ENCODE data around the gene BPGM.

The BPGM gene

DNA sequence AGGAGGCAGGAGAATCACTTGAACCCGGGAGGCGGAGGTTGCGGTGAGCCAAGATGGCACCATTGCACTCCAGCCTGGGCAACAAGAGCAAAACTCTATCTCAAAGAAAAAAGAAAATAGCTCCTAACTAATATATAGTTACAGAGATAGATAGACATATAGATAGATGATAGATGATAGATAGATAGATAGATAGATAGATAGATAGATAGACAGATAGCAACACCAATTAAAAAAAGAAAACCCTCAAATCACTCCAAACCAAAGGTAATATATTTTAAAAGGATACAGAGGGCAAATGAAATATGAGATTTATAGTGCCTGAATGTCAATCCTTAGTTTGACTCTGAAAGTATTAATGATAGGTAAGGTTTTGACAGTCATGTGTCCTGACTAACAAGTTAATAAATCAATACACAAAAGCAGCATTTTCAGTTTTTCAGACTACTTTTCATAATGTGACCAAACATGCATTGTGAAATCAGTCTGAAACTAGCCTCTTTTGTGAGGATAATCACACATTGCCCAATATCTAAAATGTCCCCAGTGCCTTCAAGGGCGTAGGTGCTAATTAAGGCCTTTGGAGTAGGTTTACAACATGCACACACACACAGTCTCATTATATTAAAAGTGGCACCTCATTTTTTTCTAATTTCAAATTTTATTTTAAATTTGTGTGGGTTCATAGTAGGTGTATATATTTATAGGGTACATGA is 61.2 kb downstream of the BPGM start:
- peaks cover 15% of the 10 kb centered on the region for H3K4me1 Mint-ChIP-seq
- ATAC-seq (replicated peaks; ENCODE audit: extremely low read depth, poor library complexity, severe bottlenecking): no peak
- no peak for DNase-seq (ENCODE audit: low spot score in 2 of 2)
- H3K27ac Mint-ChIP-seq (ENCODE audit: low read depth): no peak overlapping the region
- no peaks in the 10 kb centered on the region for H3K9me3 Mint-ChIP-seq
- peaks cover 5% of the 10 kb centered on the region for H3K36me3 Mint-ChIP-seq (ENCODE audit: insufficient read depth)
- H3K27me3 Mint-ChIP-seq: no peaks in the 10 kb centered on the region
- H3K4me3 Mint-ChIP-seq: no peak overlapping the region

- ATAC-seq (replicated peaks; ENCODE audit: extremely low read depth, poor library complexity, severe bottlenecking) (no peak), DNase-seq (ENCODE audit: low spot score in 2 of 2) (no peak)
- Mint-ChIP-seq H3K4me1 (peaks cover 15% of the 10 kb centered on the region), H3K36me3 (ENCODE audit: insufficient read depth) (peaks cover 5% of the 10 kb centered on the region), H3K9me3 (no peaks in the 10 kb centered on the region), H3K27ac (ENCODE audit: low read depth) (no peak overlapping the region), H3K4me3 (no peak overlapping the region), H3K27me3 (no peaks in the 10 kb centered on the region)
Observed at GRCh38 chr7:134708692-134709091, 62.0 kb downstream of the BPGM start.

DNA sequence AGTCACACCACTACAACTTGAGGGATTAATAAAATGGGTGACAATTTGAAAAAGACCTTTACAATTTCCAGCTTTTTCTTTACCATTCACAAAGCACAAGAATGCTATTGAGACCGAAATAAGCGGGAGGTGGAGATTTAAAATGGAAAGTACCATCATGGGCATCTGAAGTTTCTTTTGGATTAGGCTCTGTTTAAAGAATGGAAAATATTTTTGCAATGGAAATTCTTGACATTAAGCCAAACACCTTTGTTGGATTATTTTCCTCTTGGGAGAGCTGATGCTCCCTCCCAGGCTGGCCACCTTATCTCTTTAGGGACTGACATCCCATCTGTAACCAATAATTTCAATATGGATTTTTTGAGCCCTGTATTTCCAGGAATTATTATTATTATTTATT is 62.5 kb downstream of the BPGM start:
- Mint-ChIP-seq H3K4me3 (no peak overlapping the region), H3K4me1 (peaks cover 15% of the 10 kb centered on the region), H3K27ac (ENCODE audit: low read depth) (no peak overlapping the region), H3K36me3 (ENCODE audit: insufficient read depth) (peaks cover 5% of the 10 kb centered on the region), H3K27me3 (no peaks in the 10 kb centered on the region), H3K9me3 (no peaks in the 10 kb centered on the region)
- DNase-seq (ENCODE audit: low spot score in 2 of 2) (no peak), ATAC-seq (replicated peaks; ENCODE audit: extremely low read depth, poor library complexity, severe bottlenecking) (no peak)

- Mint-ChIP-seq H3K4me1 (peaks cover 15% of the 10 kb centered on the region), H3K4me3 (peak overlapping the region; percentile 23), H3K9me3 (no peaks in the 10 kb centered on the region), H3K36me3 (ENCODE audit: insufficient read depth) (peaks cover 5% of the 10 kb centered on the region), H3K27ac (ENCODE audit: low read depth) (peak overlapping the region; percentile 78), H3K27me3 (no peaks in the 10 kb centered on the region)
- ATAC-seq (replicated peaks; ENCODE audit: extremely low read depth, poor library complexity, severe bottlenecking) (no peak), DNase-seq (ENCODE audit: low spot score in 2 of 2) (no peak)
Observed at GRCh38 chr7:134710511-134710853, 63.8 kb downstream of the BPGM start.

- H3K9me3 Mint-ChIP-seq: no peaks in the 10 kb centered on the region
- H3K27me3 Mint-ChIP-seq: no peaks in the 10 kb centered on the region
- ATAC-seq (replicated peaks; ENCODE audit: extremely low read depth, poor library complexity, severe bottlenecking): peak; percentile 90
- H3K27ac Mint-ChIP-seq (ENCODE audit: low read depth): peak overlapping the region; percentile 78
- DNase-seq (ENCODE audit: low spot score in 2 of 2): peak; percentile 18 to 50
- H3K4me1 Mint-ChIP-seq: peaks cover 15% of the 10 kb centered on the region
- peak overlapping the region; percentile 23 for H3K4me3 Mint-ChIP-seq
- peaks cover 5% of the 10 kb centered on the region for H3K36me3 Mint-ChIP-seq (ENCODE audit: insufficient read depth)
Observed at GRCh38 chr7:134710854-134711624, 64.4 kb downstream of the BPGM start.

GRCh38 chr7:134712196-134712595 is 65.5 kb downstream of the BPGM start:
- no peak overlapping the region for H3K4me3 Mint-ChIP-seq

DNA sequence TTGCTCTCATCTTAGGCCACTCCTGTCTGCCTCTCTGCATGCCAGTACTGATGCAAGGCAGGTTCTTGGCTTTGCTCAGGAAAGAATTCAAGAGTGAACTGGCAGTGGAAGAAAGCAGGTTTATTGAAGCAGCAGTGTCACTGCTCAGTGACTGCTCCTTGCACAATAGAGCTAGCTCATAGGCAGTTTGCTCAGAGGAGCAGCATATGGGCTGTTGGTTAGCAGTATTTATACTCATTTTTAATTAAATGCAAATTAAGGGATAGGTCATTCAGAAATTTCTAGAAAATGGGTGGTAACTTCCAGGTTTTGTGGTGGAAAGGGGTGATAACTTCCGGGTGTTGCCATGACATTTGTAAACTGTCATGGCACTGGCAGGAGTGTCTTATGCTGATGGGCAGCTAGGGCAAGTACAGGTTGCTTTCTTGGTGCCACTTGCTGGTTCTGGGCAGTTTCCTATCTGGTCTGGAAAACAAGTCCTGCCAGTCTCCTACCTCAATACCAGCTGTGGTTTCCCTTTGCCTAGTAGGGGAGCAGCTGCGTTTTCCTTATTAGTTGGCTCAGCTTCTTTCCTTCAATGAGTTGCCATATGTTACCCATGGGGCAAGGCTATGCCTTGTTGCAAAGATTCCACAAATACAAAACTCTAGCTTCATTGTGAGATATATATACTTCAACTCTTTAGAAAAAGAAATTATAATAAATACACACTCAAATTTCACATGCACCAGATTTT is 68.0 kb downstream of the BPGM start:
- ATAC-seq (replicated peaks; ENCODE audit: extremely low read depth, poor library complexity, severe bottlenecking) (no peak), DNase-seq (ENCODE audit: low spot score in 2 of 2) (no peak)
- peaks cover 6% of the 10 kb centered on the region for H3K27me3 Mint-ChIP-seq
- peaks cover 15% of the 10 kb centered on the region for H3K4me1 Mint-ChIP-seq
- H3K4me3 Mint-ChIP-seq: no peak overlapping the region
- no peak overlapping the region for H3K27ac Mint-ChIP-seq (ENCODE audit: low read depth)
- no peaks in the 10 kb centered on the region for H3K9me3 Mint-ChIP-seq
- peaks cover 5% of the 10 kb centered on the region for H3K36me3 Mint-ChIP-seq (ENCODE audit: insufficient read depth)

More at GRCh38 chr7:134712196-134712595, 65.5 kb downstream of the BPGM start:
- Mint-ChIP-seq H3K9me3 (no peaks in the 10 kb centered on the region), H3K27ac (ENCODE audit: low read depth) (peak overlapping the region; percentile 78), H3K36me3 (ENCODE audit: insufficient read depth) (peaks cover 5% of the 10 kb centered on the region), H3K27me3 (no peaks in the 10 kb centered on the region), H3K4me1 (peaks cover 15% of the 10 kb centered on the region)
- no peak for ATAC-seq (replicated peaks; ENCODE audit: extremely low read depth, poor library complexity, severe bottlenecking)
- no peak for DNase-seq (ENCODE audit: low spot score in 2 of 2)

GRCh38 chr7:134718211-134718875 is 71.7 kb downstream of the BPGM start:
- H3K36me3 Mint-ChIP-seq (ENCODE audit: insufficient read depth): no peaks in the 10 kb centered on the region
- no peaks in the 10 kb centered on the region for H3K9me3 Mint-ChIP-seq
- H3K27me3 Mint-ChIP-seq: peaks cover 6% of the 10 kb centered on the region
- H3K4me3 Mint-ChIP-seq: no peak overlapping the region
- DNase-seq (ENCODE audit: low spot score in 2 of 2) (no peak), ATAC-seq (replicated peaks; ENCODE audit: extremely low read depth, poor library complexity, severe bottlenecking) (no peak)
- H3K27ac Mint-ChIP-seq (ENCODE audit: low read depth): peak overlapping the region; percentile 50
- no peaks in the 10 kb centered on the region for H3K4me1 Mint-ChIP-seq

GRCh38 chr7:134720091-134720935 is 73.7 kb downstream of the BPGM start:
- H3K4me1 Mint-ChIP-seq: no peaks in the 10 kb centered on the region
- H3K9me3 Mint-ChIP-seq: no peaks in the 10 kb centered on the region
- H3K27me3 Mint-ChIP-seq: peaks cover 6% of the 10 kb centered on the region
- ATAC-seq (replicated peaks; ENCODE audit: extremely low read depth, poor library complexity, severe bottlenecking) (no peak), DNase-seq (ENCODE audit: low spot score in 2 of 2) (no peak)
- no peak overlapping the region for H3K4me3 Mint-ChIP-seq
- no peak overlapping the region for H3K27ac Mint-ChIP-seq (ENCODE audit: low read depth)
- no peaks in the 10 kb centered on the region for H3K36me3 Mint-ChIP-seq (ENCODE audit: insufficient read depth)

DNA sequence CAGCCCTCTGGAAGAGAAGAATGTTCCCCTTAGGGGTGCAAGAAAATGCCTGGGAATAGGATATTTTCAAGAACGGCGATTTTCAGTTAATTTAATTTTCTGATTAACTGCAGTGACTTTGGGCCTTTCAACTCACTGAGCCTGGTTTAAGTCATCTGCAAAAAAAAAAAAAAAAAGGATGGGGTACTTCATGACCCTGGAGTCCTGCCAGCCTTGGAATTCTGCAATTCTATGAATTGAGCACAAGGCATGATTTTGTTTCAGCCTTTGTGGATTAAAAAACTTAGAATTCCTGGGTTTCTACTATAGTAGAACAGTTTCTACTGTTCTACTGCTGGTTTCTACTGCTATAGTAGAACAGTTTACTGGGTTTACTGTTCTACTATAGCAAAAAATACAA is 74.5 kb downstream of the BPGM start:
- H3K9me3 Mint-ChIP-seq: no peaks in the 10 kb centered on the region
- H3K4me1 Mint-ChIP-seq: no peaks in the 10 kb centered on the region
- DNase-seq (ENCODE audit: low spot score in 2 of 2) (no peak), ATAC-seq (replicated peaks; ENCODE audit: extremely low read depth, poor library complexity, severe bottlenecking) (no peak)
- no peaks in the 10 kb centered on the region for H3K36me3 Mint-ChIP-seq (ENCODE audit: insufficient read depth)
- no peak overlapping the region for H3K27ac Mint-ChIP-seq (ENCODE audit: low read depth)
- peaks cover 6% of the 10 kb centered on the region for H3K27me3 Mint-ChIP-seq
- no peak overlapping the region for H3K4me3 Mint-ChIP-seq

GRCh38 chr7:134722786-134723322 is 76.2 kb downstream of the BPGM start:
- Mint-ChIP-seq H3K4me1 (no peaks in the 10 kb centered on the region), H3K27ac (ENCODE audit: low read depth) (no peak overlapping the region)

More at GRCh38 chr7:134722786-134723322, 76.2 kb downstream of the BPGM start:
- Mint-ChIP-seq H3K36me3 (ENCODE audit: insufficient read depth) (no peaks in the 10 kb centered on the region), H3K4me3 (no peak overlapping the region), H3K27me3 (peaks cover 6% of the 10 kb centered on the region), H3K9me3 (no peaks in the 10 kb centered on the region)
- DNase-seq (ENCODE audit: low spot score in 2 of 2) (no peak), ATAC-seq (replicated peaks; ENCODE audit: extremely low read depth, poor library complexity, severe bottlenecking) (no peak)

All from central memory CD8-positive, alpha-beta T cell (primary cell).